Esophagus squamous epithelium (tissue), 4 donors: Measurements from ENCODE around the gene STING1.

Experiments used
- CTCF ChIP-seq, 6 experiments: fragments of 450-650 bp in 4 of 6; fragments of 200-600 bp in 2 of 6; sonication (generic) in 2 of 6; IDR thresholded peaks; one replicate each; pipeline ENCODE4 v1.5.1; 2016 to 2019; ENCODE audit warnings: antibody characterized with exemption in 6 of 6, mild to moderate bottlenecking in 4 of 6, moderate library complexity in 4 of 6
- POLR2A ChIP-seq, 4 donors: fragments of 450-650 bp; IDR thresholded peaks; one replicate each; pipeline ENCODE4 v1.6.1; 2017; ENCODE audit warnings: antibody characterized with exemption in 4 of 4, mild to moderate bottlenecking in 4 of 4, moderate library complexity in 3 of 4

DNA sequence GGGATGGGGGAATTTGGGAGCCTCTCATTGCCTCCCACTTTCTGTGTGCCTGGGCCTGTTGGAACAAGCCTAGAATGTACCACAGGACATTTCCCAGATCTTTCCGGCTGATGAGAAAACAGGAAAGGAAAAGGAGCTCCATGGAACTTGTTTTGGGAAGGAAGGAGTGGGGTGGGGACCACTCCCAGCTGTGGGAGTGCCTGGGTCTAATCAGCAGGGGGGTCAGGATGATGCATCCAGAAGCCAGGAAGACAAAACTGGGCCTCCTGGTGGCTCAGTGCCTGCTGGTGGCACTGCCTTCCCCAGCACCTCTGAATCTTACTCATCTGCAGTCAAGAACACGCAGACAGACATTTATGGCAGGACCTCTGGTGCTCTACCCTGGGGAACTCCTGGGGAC is 9.0 kb downstream of the STING1 start:
- peak in 1 of 6 experiments; percentile 21 for TF ChIP-seq CTCF (IDR thresholded peaks at IDR 0.05)
- no peak for TF ChIP-seq POLR2A (IDR thresholded peaks at IDR 0.05)
